ENCODE results near the gene S100A4.
"Not testable (repeated sequence)": the region's sequence is repeated elsewhere in the genome, so short reads cannot be mapped to it uniquely, and the experiment has no call there.

Gene S100A4

DNA sequence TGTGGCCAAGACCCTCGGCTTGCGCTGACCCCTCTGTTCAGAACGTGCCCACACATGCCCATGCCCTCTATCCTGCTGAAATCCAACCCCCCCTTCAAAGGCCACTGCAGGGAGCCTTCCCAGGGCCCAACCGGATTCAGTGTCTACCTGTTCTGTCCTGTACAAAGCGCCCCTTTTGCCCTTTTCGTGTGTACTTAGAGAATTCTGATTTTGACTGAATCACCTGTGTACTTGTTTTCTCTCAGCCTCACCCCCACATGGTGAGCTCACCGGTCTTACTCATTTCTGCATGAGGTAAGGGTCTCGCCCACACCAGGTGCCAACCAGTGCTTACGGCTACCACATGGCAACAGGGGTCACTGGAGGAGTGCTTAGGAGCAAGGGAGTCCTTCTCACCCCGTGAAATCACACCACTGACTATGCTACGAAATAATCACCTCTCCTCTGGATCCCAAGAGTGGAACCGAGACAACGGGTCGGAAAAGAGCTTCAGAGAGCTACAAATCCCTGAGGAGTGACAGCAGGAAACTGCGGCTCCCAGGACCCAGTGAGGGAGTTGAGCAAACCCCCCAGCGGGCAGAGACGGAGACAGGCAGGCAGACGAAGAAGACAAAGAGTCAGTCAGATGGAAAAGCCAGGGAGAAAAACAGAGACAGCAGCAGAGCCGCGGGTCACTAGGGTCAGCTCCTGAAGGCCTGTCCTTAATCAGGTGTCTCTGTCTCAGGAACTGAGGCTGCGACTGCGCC is 22.2 kb upstream of the S100A4 start:
- DNase-seq (ENCODE audit: low read depth in 1 of 2, low spot score in 1 of 2): no peak

DNA sequence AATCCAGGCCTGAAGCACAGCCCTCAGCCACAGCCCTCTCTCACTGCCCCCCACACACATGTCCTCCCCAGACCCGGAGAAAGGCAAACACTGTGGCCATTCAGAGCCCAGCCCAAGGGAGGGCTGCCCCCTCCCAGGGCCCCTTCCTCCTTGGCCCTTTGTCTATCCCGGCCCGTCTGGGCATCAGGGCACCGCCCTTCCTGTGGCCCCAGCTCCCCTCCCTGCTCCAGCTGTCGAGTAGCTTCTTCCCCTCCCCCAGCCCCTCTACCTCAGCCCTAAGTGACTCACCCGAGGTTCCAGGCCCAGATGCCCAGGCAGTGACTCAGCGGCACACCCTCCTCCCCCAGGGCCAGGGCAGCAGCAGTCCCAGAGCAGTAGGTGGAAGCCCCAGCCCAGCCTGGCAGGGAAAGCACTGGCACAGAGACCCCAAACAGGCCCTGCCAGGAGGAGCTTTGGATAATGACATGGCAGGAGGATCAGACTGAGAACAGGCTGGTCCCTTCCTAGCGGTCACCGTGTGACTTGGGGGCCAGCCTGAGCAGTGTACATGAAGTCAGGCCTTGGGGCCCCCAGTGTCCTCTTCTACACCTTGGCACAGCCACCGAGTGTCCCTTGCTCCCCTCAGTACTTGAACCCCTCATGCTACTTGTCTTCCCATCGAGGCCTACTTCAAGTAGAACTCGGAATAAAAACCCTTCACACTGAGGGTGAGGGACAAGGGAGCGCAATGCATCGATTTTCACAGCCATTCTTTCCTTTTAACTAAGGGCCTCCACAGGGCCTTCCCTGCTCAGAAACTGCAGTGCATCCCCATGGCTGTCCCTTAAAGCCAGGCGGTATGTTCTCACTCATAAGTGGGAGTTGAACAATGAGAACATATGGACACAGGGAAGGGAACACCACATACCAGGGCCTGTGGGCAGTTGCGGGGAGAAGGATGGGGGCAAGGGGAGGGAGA is 21.1 kb upstream of the S100A4 start:
- peak; percentile 75 to 76 for DNase-seq (ENCODE audit: low read depth in 1 of 2, low spot score in 1 of 2)

DNA sequence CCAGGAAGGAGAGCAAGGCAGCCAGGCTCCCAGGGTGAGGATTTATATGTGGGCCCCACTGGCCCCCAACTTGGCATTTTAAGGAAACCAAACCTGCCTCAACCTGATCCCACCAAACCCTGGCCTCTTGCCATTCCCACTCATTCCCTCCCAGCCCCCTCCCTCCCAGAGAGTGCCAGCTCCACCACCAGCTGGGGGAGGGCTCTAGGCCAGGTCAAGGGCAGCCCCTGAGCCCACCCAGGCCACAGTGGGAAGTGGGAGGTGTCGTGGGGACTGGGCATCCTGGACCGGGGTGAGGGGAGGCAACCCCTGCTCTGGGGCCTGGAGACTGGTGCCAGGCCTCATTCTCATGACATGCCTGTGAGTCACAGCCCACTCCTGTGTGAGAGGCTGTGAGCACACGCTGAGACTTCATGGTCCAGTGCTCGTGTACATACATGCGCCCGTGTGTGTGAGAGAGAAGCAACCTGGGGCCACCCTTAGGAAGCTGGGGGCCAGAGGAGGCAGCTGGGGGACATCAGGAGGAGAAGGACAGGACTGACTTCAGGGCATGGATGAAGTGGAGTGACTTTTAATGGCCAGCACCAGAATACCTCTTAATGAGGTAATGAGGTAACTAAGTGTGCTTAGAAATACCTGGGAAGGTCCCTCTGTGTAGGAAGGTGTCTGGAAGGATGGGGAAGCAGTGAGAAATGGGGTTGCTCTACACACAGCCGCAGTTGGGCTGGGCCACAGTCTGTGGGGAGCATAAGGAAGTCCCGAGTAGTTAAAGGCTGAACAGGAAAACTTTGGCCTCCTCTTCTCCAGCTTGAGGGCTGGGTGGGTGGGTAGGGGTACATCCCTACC is 20.1 kb upstream of the S100A4 start, which contains the start of gene S100A2:
S100A2 (minus strand) TSS at position 316 of the 846 bp plus-strand sequence. CDS start 1,967 bp downstream, outside the sequence.
- no peak for DNase-seq (ENCODE audit: low read depth in 1 of 2, low spot score in 1 of 2)

DNA sequence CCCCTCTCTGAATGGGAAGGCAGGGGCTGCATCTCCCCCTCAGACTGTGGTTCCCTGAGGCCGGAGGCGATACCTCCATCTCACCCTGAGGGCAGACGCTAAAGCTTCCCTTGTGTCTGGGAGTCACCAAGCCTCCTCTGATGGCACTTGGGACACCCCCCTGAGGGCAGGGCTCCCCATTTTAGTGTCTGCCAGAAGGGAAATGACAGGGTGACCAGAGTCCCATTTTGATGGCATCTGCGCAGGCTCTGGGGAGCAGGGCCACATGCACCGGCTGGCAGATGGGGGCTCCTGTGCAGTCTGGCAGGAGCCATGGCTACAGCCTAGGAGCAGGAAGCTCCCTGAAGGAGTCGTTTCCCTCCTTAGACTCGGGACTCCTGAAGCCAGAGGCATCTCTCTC is 18.4 kb upstream of the S100A4 start:
- DNase-seq (ENCODE audit: low read depth in 1 of 2, low spot score in 1 of 2): no peak

DNA sequence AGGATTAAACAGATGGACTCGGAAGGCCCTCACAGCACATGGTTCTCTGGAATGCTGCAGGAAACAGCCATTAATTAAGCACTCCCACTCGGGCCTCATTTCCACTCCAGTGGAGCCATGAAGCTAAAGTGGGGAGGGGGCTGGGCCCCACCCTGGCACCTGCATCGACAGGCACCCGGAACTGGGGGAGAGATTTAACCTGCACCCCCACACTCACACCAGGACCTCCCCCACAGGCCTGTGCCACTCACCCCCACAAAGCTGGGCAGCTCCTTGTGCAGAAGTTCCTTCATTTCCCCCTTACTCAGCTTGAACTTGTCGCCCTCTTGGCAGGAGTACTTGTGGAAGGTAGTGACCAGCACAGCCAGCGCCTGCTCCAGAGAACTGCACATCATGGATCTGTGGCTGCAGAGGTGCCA is 17.9 kb upstream of the S100A4 start:
- no peak for DNase-seq (ENCODE audit: low read depth in 1 of 2, low spot score in 1 of 2)

DNA sequence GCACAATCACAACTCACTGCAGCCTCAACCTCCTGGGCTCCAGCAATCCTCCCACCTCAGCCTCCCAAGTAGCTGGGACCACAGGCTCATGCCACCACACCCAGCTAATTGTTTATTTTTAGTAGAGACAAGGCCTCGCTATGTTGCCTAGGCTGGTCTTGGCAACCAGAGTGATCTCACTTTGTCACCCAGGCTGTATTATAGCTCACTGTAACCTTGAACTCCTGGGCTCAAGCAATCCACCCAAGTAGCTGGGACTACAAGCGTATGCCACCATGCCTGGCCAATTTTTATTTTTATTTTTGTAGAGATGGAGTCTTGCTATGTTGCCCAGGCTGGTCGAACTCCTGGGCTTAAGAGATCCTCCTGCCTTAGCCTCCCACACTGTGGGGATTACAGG is 16.4 kb upstream of the S100A4 start:
- not testable (repeated sequence) for DNase-seq (ENCODE audit: low read depth in 1 of 2, low spot score in 1 of 2)

DNA sequence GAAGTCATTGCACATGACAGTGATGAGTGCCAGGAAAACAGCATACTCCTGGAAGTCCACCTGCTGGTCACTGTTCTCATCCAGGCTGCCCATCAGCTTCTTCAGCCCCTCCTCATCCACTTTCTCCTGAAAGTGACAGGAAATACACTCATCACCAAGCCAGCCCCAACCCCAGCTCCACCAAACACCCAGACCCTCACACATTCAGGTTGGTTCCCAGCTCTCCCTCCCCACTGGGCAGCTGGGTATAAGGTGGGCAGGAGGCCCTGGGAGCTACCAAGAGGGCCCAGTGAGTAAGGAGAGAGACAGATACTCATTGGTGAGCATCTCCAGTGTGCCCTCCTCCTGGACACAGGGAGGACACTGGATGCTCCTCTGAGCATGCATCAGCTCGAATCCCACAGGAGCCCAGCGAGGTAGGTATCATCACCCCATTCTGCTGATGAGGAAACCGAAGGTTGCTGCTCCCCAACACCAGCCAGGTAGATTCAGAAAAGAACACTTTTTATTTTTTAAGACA is 15.9 kb upstream of the S100A4 start:
- no peak for DNase-seq (ENCODE audit: low read depth in 1 of 2, low spot score in 1 of 2)

DNA sequence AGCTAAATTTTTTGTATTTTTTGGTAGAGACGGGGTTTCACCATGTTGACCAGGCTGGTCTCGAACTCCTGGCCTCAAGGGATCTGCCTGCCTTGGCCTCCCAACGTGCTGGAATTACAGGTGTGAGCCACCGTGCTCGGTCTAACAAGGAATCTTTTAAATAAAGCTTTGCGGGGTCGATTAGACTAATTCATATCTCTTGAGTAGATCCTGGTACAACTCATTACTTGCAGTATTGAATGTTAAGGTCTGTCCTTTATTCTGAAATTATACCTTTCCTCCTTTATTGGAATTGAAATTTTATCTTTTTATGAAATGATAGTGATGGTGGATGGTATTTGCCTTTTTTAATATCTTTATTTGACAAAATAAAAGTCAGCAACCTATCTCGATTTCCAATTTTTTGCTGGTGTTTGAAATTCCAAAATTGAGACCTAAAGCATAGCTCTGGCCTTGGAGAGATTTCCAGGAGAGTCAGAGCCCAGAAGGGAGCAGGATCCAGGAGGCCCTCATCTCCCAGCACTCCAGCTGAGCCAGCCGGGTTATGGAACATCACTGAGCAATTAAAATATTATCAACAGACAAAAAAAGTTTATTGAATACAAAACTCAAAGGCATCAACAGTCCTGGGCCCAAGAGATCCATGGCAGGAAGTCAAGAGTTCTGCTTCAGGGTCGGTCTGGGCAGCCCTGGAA is 15.3 kb upstream of the S100A4 start:
- DNase-seq (ENCODE audit: low read depth in 1 of 2, low spot score in 1 of 2): no peak

DNA sequence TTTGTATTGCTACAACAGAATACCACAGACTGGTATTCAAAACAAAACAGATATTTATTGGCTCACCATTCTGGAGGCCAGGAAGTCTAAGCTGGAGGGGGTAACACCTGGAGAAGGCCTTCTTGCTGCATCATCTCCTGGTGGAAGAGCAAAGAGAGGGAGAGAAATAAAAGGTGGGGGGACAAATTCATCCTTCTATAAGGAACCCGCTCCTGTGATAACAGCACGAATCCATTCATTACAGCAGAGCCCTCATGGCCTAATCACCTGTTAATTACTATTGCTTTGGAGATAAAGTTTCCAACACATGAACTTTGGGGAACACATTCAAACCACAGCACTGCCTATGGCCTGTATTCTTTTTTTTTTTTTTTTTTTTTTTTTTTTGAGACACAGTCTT is 14.6 kb upstream of the S100A4 start:
- no peak for DNase-seq (ENCODE audit: low read depth in 1 of 2, low spot score in 1 of 2)

DNA sequence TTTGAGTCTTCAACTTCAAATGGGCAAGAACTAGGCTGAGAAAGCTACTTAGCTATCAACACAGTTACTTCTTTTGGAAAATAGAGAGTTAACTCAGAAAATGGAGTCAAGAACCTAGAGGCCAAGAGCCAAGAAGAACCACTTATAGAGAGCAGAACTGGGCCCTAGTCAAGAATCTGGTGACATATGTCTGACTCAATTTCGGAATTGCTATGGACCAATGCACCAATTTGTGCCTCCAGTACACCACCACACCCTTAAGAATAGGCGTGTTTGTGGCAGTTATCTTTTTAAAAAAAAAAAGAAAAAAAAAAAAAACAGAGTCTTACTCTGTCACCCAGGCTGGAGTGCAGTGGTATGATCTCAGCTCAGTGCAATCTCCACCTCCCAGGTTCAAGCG is 12.3 kb upstream of the S100A4 start:
- no peak for DNase-seq (ENCODE audit: low read depth in 1 of 2, low spot score in 1 of 2)

DNA sequence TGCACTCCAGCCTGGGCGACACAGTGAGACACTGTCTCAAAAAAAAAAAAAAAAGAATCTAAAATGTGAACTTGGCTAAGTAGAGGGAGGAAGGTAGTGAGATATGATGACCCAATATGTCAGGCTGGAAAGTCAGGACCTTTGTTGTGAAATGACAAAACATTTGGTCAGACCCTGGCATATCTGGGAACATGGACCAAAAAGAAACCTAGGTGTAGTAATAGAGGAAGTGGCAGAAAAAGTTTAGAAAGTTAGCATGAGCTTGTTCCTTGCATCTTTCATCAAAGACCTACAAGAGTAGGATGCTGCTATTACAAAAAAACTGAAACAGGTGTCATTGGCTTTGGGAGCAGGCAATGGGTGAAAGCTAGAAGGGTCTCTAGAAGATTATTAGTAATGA is 10.7 kb upstream of the S100A4 start:
- DNase-seq (ENCODE audit: low read depth in 1 of 2, low spot score in 1 of 2): no peak

DNA sequence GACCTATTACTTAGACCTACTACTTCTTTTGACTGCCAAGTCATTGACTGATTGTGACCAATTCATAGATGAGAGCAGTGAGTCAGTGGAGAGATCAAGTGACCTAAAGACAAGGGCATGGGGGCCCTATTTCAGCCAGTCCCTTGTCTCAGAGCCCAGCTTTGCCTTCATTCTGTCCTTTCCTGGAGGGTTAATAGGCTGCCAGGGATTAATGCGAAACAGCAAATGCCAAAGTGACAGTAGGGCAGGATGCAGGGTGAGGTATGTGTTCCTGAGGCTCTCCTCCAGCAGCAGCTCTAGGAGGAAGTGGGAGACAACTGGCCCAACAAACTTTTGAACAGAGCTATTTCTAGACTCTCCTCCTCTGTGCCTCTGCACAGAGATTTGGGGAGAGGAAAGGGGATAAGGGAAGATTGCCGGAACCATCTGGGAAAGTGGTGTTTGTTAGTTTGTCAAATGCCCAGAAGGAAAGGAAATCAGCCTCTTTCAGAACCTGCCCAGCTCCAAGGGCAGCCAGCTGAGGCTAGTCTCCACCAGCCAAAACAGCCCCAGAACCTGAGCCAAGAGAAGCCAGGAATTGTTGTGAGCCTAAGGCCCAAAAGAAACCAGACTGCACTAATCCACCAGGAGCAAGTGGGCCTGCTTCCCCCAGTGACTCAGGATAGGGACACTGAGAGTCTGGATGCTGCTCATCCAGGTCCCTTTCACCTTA is 8.4 kb upstream of the S100A4 start:
- DNase-seq (ENCODE audit: low read depth in 1 of 2, low spot score in 1 of 2): no peak

DNA sequence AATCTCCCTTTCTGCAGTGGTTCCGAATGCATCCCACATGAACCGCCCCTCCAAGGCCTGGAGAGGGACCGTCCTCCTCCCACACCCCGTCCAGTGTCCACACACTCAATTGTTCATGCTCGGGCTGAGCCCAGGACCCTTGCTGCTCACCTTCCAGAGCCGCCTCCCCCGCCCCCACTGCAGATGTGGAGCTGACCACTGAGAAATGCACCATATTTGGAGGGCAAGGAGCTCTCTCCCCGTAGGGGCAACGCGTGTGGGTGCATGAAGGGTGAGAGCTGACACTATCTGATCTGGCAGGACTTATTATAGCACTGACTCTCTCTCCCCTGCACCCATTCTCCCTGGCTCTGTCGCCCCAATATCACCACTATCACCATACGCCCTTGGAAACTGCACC is 7.5 kb upstream of the S100A4 start:
- DNase-seq (ENCODE audit: low read depth in 1 of 2, low spot score in 1 of 2): no peak

DNA sequence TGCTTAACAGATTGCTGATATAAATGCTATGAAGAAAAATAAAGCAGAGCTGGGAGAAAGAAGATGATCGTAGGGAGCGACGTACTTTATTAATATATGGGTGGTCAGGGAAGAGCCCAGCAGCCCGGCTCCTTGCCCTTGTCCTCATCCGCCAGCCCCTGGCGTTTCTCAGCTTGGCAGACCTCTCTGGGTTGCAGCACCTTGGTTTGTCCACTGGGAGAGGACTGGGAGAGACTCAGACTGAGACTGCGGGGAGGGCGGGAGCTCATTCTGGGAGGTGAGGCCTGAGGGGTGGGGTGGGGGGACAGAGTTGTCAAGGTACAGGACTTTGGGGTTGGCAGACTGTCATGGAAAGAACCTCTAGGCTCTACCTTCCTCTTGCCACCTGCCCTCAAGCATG is 6.7 kb upstream of the S100A4 start:
- DNase-seq (ENCODE audit: low read depth in 1 of 2, low spot score in 1 of 2): no peak

DNA sequence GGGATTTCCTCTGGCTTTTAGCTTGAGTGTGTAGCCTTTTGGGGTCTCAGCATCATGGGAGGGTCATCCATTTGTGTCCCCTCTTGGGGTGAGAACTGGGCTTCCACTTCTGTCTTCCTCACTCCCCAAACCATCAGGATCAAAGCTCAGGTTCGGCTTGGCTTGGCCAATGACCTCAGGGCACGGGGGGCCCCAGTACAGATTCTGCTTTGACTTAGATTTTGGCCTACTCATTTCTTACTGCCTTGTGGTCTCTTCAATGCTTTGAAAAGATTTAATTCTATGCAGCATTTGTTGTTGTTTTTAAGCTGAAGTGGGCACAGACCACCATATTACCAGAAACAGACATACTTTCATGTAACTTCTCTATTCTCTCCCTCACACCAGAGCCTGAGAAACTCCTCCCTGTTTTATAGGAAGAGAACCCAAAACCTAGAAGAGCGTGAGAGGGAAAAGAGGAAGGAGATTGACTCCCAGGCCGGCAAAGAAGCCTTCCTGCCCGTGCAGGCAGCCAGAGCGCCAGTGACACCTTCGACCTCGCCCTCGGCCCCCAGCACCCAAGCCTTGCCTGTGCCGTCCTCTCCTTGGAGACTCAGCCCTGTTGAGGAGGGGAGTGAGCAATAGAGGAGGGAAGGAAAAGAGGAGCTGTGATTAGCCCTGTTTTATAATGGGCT is 5.4 kb upstream of the S100A4 start:
- DNase-seq (ENCODE audit: low read depth in 1 of 2, low spot score in 1 of 2): no peak

DNA sequence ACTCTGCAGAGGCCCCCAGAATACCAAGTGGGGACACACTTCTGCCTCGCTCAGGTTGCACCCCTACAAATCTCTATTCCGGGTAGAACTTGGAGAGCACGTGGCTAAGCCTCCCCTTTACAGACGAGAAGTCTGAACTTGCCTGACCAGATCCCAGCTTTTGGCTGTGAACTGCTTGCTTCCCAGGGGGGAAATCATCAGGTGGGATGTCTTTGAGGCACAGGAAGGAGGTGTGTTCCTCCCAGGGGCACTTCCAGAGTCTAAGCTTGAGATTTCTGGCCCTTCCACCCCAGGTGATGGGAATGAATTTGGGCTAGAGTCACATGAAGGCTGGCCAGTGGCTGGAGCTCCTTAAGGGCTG is 4.8 kb upstream of the S100A4 start:
- DNase-seq (ENCODE audit: low read depth in 1 of 2, low spot score in 1 of 2): no peak

DNA sequence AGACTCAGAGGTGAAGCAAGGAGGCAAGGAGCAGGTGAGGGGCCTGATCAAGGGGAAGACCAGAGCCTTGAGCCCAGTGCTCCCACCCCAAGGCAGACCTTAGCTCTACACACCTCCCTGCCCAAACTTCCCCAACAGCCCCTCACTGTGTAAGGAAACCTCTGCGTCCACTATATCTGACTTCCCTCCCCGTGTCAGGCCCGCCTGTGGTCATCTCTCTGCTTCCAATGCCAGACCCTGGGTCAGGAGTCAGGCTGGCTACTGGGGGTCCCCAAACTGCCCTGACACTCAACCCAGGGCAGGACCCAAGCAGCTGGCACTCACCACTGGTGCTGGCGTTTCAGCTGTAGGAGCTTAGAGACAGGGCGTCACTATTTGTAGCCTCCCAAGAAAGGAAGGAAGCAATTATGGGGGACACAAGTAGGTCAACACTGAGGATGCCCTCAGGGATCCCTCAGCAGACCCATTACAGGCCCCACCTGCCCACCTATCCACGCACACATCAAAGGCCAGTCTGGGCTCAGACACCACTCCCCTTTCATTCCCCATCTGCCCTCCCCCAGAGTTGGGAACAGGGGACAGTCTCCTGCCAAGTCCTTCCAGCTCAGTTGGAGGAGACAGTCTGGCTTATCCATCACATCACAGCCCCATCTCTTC is 4.3 kb upstream of the S100A4 start:
- DNase-seq (ENCODE audit: low read depth in 1 of 2, low spot score in 1 of 2): no peak

DNA sequence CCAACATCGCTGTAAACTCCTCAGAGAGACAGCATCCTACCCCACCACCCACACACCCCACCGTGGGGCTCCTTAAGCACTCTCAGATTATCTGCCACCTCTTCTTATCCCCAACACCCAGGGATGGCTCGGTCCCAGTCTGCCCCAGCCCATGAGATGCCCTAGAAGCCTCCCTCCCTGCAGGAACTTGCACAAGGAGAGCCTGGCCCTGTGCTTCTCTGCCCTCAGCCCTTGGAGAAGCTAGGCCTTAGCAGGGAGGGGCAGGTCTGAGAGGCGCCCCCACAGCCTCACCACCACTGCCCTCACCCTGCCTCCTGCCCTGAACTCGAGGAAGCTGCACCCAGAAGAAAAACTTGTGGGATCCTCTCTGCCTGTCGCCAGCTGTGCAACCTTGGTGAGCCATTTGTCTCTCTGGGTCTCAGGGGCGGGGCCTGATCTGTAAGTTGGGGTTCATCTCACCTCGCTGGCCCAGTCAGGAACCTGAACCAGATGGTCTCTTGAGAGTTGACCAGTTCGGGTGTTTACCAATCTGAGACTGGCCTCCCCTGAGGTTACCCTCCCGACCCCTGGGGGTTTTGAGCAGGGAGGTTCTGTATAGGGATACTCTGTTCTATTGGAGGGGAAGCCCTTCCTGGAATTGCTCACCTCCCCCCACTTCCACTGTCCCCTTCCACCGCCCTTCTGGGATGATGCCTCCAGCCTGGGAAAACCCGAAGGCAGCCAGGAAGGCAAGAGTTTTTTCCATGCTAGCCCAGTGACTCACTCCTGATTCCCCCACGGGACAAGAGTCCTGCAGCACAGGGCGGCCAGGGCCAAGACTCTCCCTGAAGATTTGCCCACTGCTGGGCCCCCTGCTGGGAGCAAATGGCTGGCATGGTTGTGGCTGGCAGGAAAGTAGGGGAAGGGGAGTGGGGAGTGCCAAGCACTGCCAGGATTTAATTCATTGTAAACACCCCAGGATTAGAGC is 3.4 kb upstream of the S100A4 start, which contains the start of gene S100A3:
S100A3 (minus strand) TSS at position 537 of the 967 bp plus-strand sequence. CDS start 773 bp downstream, outside the sequence.
- DNase-seq (ENCODE audit: low read depth in 1 of 2, low spot score in 1 of 2): no peak

Measured in activated T-helper 1 cell treated with anti-CD3 and anti-CD28 coated beads, Interleukin-2, amount 50 U/mL, for 16 hours (primary cell).